SIG-M5 treated with dmso at 0.1 percent for 504 hours (cell line): Measurements from ENCODE around the gene C11orf87.

ENCODE experiments used
- DNase-seq: peaks from one replicate; lab custom pipeline; 2025; ENCODE audit not compliant: unreplicated experiment; lab: John Stamatoyannopoulos, UW

Gene C11orf87

DNA sequence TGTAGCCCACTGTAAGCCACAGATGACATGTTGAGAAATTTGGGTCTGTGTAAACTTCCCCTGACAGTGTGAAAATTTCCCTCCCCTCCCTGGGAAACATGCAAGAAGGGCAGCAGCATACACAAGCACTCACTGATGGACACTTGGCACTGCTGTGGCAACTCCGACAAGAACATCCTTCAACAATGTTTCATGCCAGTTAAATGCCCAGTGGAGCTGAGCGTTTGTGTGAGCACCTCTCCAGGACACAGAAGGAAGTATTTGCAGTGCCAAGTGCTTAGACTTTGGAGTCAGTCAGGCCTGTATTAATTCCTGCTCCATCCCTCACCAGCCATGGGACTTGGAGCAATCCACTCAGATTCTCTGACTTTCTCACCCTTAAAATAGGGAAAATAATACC is 17.7 kb downstream of the C11orf87 start:
- DNase-seq = no peak

DNA sequence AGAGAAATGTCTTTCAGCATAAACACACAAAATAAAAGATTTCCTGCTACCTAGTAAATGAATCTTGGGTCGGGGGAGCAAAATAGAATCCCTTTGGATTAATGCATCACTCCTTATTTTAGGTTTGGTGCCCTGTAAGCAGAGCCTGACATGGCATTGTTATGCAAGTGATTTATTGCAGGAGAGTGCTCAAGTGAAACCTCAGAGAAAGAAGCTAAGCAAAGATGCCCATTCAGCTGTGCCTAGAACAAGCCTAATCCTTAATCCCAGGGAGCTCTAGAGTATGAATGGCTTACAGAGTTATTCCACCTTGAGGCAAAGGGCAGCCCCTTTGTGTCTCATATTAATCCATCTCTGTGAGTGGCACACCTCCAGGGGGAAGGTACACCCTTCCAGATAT is 21.1 kb downstream of the C11orf87 start:
- DNase-seq = no peak

DNA sequence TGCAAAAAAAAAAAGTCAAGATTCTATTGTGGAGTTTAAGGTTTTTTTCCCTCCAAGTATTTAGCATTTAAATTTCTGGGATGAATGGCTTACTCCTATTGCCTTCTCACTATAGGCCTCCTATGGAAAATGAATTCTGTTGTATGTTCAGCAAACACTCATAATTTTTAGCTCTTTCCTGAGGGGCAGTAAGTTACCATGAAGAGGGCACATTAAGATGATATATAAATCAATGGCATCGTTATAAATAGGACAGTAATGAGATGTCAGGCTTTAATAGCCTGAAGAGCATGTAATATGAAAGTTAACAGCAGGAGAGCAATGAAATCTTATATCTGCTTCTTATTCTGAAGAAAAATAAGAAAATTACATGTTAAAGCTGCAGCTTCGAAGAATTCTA is 32.9 kb downstream of the C11orf87 start:
- DNase-seq = no peak
